ENCODE results near the gene DGUOK.

DGUOK gene

GRCh38 chr2:73965053-73965452 is 38.4 kb downstream of the DGUOK start:
- no peak overlapping the region for H3K9ac ChIP-seq (ENCODE audit: low read length)
- no peak overlapping the region for H2AFZ ChIP-seq (ENCODE audit: low read depth, low read length)
- H3K79me2 ChIP-seq (ENCODE audit: low read length): no peaks in the 10 kb centered on the region
- TF ChIP-seq CTCF (IDR thresholded peaks at IDR 0.05; ENCODE audit: low read depth, low read length): no peak
- TF ChIP-seq EZH2phosphoT487 (IDR thresholded peaks at IDR 0.05; ENCODE audit: low read depth): no peak
- H4K20me1 ChIP-seq (ENCODE audit: insufficient read depth, low read length): no peaks in the 10 kb centered on the region
- peaks cover 8% of the 10 kb centered on the region for H3K36me3 ChIP-seq (replicated peaks; ENCODE audit: low read depth, low read length)
- H3K27ac ChIP-seq (ENCODE audit: low read length): no peak overlapping the region
- H3K4me2 ChIP-seq (ENCODE audit: low read length): no peak overlapping the region
- H3K9me3 ChIP-seq (ENCODE audit: insufficient read depth, low read length): 0 out of 2 replicates have a peak, but pooled peaks cover 6% of the 10 kb centered on the region
- H3K27me3 ChIP-seq (ENCODE audit: low read depth, low read length): no peaks in the 10 kb centered on the region
- no peak overlapping the region for H3K4me3 ChIP-seq (ENCODE audit: low read length)
- peaks cover 17% of the 10 kb centered on the region for H3K4me1 ChIP-seq (ENCODE audit: low read length)

GRCh38 chr2:73968357-73968937 is 41.8 kb downstream of the DGUOK start:
- H3K79me2 ChIP-seq (ENCODE audit: low read length): no peaks in the 10 kb centered on the region
- no peak overlapping the region for H3K4me2 ChIP-seq (ENCODE audit: low read length)
- H3K4me3 ChIP-seq (ENCODE audit: low read length): no peak overlapping the region
- no peak overlapping the region for H3K27ac ChIP-seq (ENCODE audit: low read length)
- H3K4me1 ChIP-seq (ENCODE audit: low read length): peaks cover 44% of the 10 kb centered on the region
- no peaks in the 10 kb centered on the region for H3K36me3 ChIP-seq (replicated peaks; ENCODE audit: low read depth, low read length)
- TF ChIP-seq CTCF (IDR thresholded peaks at IDR 0.05; ENCODE audit: low read depth, low read length) (no peak), EZH2phosphoT487 (IDR thresholded peaks at IDR 0.05; ENCODE audit: low read depth) (no peak)
- H3K27me3 ChIP-seq (ENCODE audit: low read depth, low read length): no peaks in the 10 kb centered on the region
- H3K9me3 ChIP-seq (ENCODE audit: insufficient read depth, low read length): no peaks in the 10 kb centered on the region
- no peak overlapping the region for H2AFZ ChIP-seq (ENCODE audit: low read depth, low read length)
- no peaks in the 10 kb centered on the region for H4K20me1 ChIP-seq (ENCODE audit: insufficient read depth, low read length)
- H3K9ac ChIP-seq (ENCODE audit: low read length): no peak overlapping the region

- Histone ChIP-seq H3K4me3 (ENCODE audit: low read length) (no peak overlapping the region), H3K9me3 (ENCODE audit: insufficient read depth, low read length) (no peaks in the 10 kb centered on the region), H3K27me3 (ENCODE audit: low read depth, low read length) (no peaks in the 10 kb centered on the region), H3K4me1 (ENCODE audit: low read length) (peaks cover 36% of the 10 kb centered on the region), H3K9ac (ENCODE audit: low read length) (no peak overlapping the region), H3K36me3 (replicated peaks; ENCODE audit: low read depth, low read length) (no peaks in the 10 kb centered on the region), H3K79me2 (ENCODE audit: low read length) (no peaks in the 10 kb centered on the region), H3K4me2 (ENCODE audit: low read length) (no peak overlapping the region), H2AFZ (ENCODE audit: low read depth, low read length) (no peak overlapping the region), H3K27ac (ENCODE audit: low read length) (no peak overlapping the region), H4K20me1 (ENCODE audit: insufficient read depth, low read length) (no peaks in the 10 kb centered on the region)
- TF ChIP-seq EZH2phosphoT487 (IDR thresholded peaks at IDR 0.05; ENCODE audit: low read depth) (no peak), CTCF (IDR thresholded peaks at IDR 0.05; ENCODE audit: low read depth, low read length) (no peak)
These were observed 42.7 kb downstream of the DGUOK start for GRCh38 chr2:73969356-73969755.

GRCh38 chr2:73970141-73970803 is 43.6 kb downstream of the DGUOK start:
- peak overlapping the region; percentile 73 for H3K4me2 ChIP-seq (ENCODE audit: low read length)

More at GRCh38 chr2:73970141-73970803, 43.6 kb downstream of the DGUOK start:
- Histone ChIP-seq H3K36me3 (replicated peaks; ENCODE audit: low read depth, low read length) (no peaks in the 10 kb centered on the region), H3K27me3 (ENCODE audit: low read depth, low read length) (no peaks in the 10 kb centered on the region), H4K20me1 (ENCODE audit: insufficient read depth, low read length) (no peaks in the 10 kb centered on the region), H3K9me3 (ENCODE audit: insufficient read depth, low read length) (no peaks in the 10 kb centered on the region), H3K27ac (ENCODE audit: low read length) (no peak overlapping the region), H3K4me3 (ENCODE audit: low read length) (no peak overlapping the region), H3K9ac (ENCODE audit: low read length) (no peak overlapping the region), H2AFZ (ENCODE audit: low read depth, low read length) (no peak overlapping the region), H3K4me1 (ENCODE audit: low read length) (peaks cover 34% of the 10 kb centered on the region), H3K79me2 (ENCODE audit: low read length) (no peaks in the 10 kb centered on the region)
- TF ChIP-seq CTCF (IDR thresholded peaks at IDR 0.05; ENCODE audit: low read depth, low read length): no peak
- TF ChIP-seq EZH2phosphoT487 (IDR thresholded peaks at IDR 0.05; ENCODE audit: low read depth): no peak

All from OCI-LY3 (cell line).